Gastroesophageal sphincter (tissue), 3 donors: ENCODE measurements around the gene CCR9.

Experiments used
- CTCF ChIP-seq, 4 experiments: fragments of 200-600 bp in 2 of 4; fragments of 450-650 bp in 2 of 4; sonication (generic) in 1 of 4; IDR thresholded peaks; one replicate each; pipeline ENCODE4 v1.5.1; 2017 to 2019; ENCODE audit warnings: antibody characterized with exemption in 4 of 4, mild to moderate bottlenecking in 2 of 4, moderate library complexity in 2 of 4
- EP300 ChIP-seq: sonication (generic); formaldehyde crosslinking; IDR thresholded peaks from one replicate; pipeline ENCODE4 v1.6.1; 2017; ENCODE audit warnings: antibody characterized with exemption, mild to moderate bottlenecking
- POLR2A ChIP-seq, 2 donors: fragments of 450-650 bp; IDR thresholded peaks; one replicate each; pipeline ENCODE4 v1.6.1; 2017; ENCODE audit warnings: antibody characterized with exemption in 2 of 2, mild to moderate bottlenecking in 2 of 2, moderate library complexity in 1 of 2
- POLR2AphosphoS5 ChIP-seq: sonication (generic); formaldehyde crosslinking; IDR thresholded peaks from one replicate; pipeline ENCODE4 v1.6.1; 2017; ENCODE audit warnings: antibody characterized with exemption

GRCh38 chr3:45881078-45882022 is 5.0 kb upstream of the CCR9 start:
- TF ChIP-seq CTCF (IDR thresholded peaks at IDR 0.05): no peak
- no peak for TF ChIP-seq POLR2A (IDR thresholded peaks at IDR 0.05)
- TF ChIP-seq EP300: no peak
- TF ChIP-seq POLR2AphosphoS5: no peak
